HG03439 (cell line): ENCODE measurements around the gene RBMY1E.
"Not testable (repeated sequence)": the region's sequence is repeated elsewhere in the genome, so short reads cannot be mapped to it uniquely, and the experiment has no call there.

Source experiments
- ATAC-seq: cut with Tn5 transposase; IDR thresholded peaks from one replicate; pipeline ENCODE4 v1.9.1; 2021; ENCODE audit warnings: mild to moderate bottlenecking, moderate library complexity; ENCODE audit not compliant: unreplicated experiment

Gene RBMY1E

GRCh38 chrY:21917932-21918331 lies at the start of gene RBMY1E:
RBMY1E (minus strand) TSS chrY:21918032; CDS start chrY:21916054, 1,978 bp downstream.
- ATAC-seq: not testable (repeated sequence)

- not testable (repeated sequence) for ATAC-seq
Measured at GRCh38 chrY:21894426-21894825, 23.4 kb downstream of the RBMY1E start, which contains the start of gene RBMY1D. RBMY1D (minus strand) TSS chrY:21894526; CDS start chrY:21892513, 2,013 bp downstream.

GRCh38 chrY:21869407-21870076 lies 48.3 kb downstream of the RBMY1E start:
- peak; percentile 91 for ATAC-seq
